ENCODE data around the gene MYH9.
A peak's percentile ranks its signal among the peaks of the same experiment; 100 is the strongest.
"Not testable (repeated sequence)": the region's sequence is repeated elsewhere in the genome, so short reads cannot be mapped to it uniquely, and the experiment has no call there.

MYH9 gene

GRCh38 chr22:36262307-36262706, 125.5 kb downstream of the MYH9 start:
- DNase-seq = not testable (repeated sequence)

- DNase-seq = not testable (repeated sequence)
Observed at GRCh38 chr22:36261675-36262074, 126.1 kb downstream of the MYH9 start.

- no peak for DNase-seq
Observed at GRCh38 chr22:36259615-36260300, 128.0 kb downstream of the MYH9 start.

GRCh38 chr22:36258701-36259614, 128.8 kb downstream of the MYH9 start:
- DNase-seq = peak; percentile 57

- DNase-seq = no peak
Observed at GRCh38 chr22:36257948-36258670, 129.7 kb downstream of the MYH9 start.

GRCh38 chr22:36257308-36257707, 130.5 kb downstream of the MYH9 start:
- DNase-seq = no peak

GRCh38 chr22:36256478-36256877, 131.3 kb downstream of the MYH9 start:
- DNase-seq = no peak

- DNase-seq = not testable (repeated sequence)
Observed at GRCh38 chr22:36255572-36255971, 132.2 kb downstream of the MYH9 start.

- DNase-seq = no peak
Observed at GRCh38 chr22:36253523-36254490, 134.0 kb downstream of the MYH9 start.

GRCh38 chr22:36252754-36253522, 134.8 kb downstream of the MYH9 start, which contains the start of gene APOL1:
Gene APOL1 (plus strand): TSS chr22:36253133. CDS start chr22:36254956, 1,823 bp downstream.
- DNase-seq = peak; percentile 79

GRCh38 chr22:36251979-36252608, 135.7 kb downstream of the MYH9 start:
- not testable (repeated sequence) for DNase-seq

- not testable (repeated sequence) for DNase-seq
Observed at GRCh38 chr22:36250292-36250960, 137.3 kb downstream of the MYH9 start.

- no peak for DNase-seq
Observed at GRCh38 chr22:36249160-36249559, 138.6 kb downstream of the MYH9 start.

GRCh38 chr22:36247955-36248354, 139.8 kb downstream of the MYH9 start:
- no peak for DNase-seq

- no peak for DNase-seq
Observed at GRCh38 chr22:36246718-36247117, 141.0 kb downstream of the MYH9 start.

- no peak for DNase-seq
Observed at GRCh38 chr22:36245805-36246356, 141.9 kb downstream of the MYH9 start.

- no peak for DNase-seq
Observed at GRCh38 chr22:36244522-36245391, 143.0 kb downstream of the MYH9 start.

GRCh38 chr22:36243986-36244385, 143.8 kb downstream of the MYH9 start:
- DNase-seq = no peak

Data from activated CD4-positive, alpha-beta T cell treated with anti-CD3 and anti-CD28 coated beads, Interleukin-2, amount 50 U/mL, for 16 hours (primary cell).